Fibroblast of lung (primary cell): Measurements from ENCODE around the gene KRTAP6-2. TPM values are rescaled to one million over a fixed set of nuclear protein-coding genes. Genes with fewer than 3 reads are reported as not detected.

Source experiments
- DNase-seq, 2 donors: peaks; one replicate each; pipeline versions ENCODE4 v3.0.0 to v3.0.0-alpha.2; 2010; ENCODE audit warnings: low read depth in 2 of 2
- H2AFZ ChIP-seq: 2 replicates; pipeline ENCODE4 v1.5.1; 2012; ENCODE audit warnings: low read length, control low read depth, inconsistent platforms
- H3K27ac ChIP-seq: 2 replicates; pipeline ENCODE4 v1.5.1; 2011; ENCODE audit warnings: low read length, control low read depth; ENCODE audit not compliant: insufficient read depth
- H3K27me3 ChIP-seq: 2 replicates; pipeline ENCODE4 v1.5.1; 2011; ENCODE audit warnings: mild to moderate bottlenecking, low read length; ENCODE audit not compliant: control insufficient read depth, insufficient read depth
- H3K36me3 ChIP-seq: 2 replicates; pipeline ENCODE4 v1.5.1; 2011; ENCODE audit warnings: low read length; ENCODE audit not compliant: control insufficient read depth, insufficient read depth
- H3K4me1 ChIP-seq: 2 replicates; pipeline ENCODE4 v1.5.1; 2011; ENCODE audit warnings: low read length; ENCODE audit not compliant: control insufficient read depth, insufficient read depth; ENCODE audit errors: extremely low read depth
- H3K4me2 ChIP-seq: 2 replicates; pipeline ENCODE4 v1.5.1; 2011; ENCODE audit warnings: low read length, control low read depth; ENCODE audit not compliant: insufficient read depth; ENCODE audit errors: extremely low read depth
- H3K4me3 ChIP-seq, 4 experiments: fragments of 200-600 bp in 1 of 4; sonication (generic) in 1 of 4; replicated peaks in 1 of 4; 2 replicates each; pipeline ENCODE4 v1.5.1; 2011 to 2016; ENCODE audit warnings: low read length in 4 of 4, low read depth in 3 of 4, mild to moderate bottlenecking in 3 of 4, control low read depth in 2 of 4, inconsistent platforms in 1 of 4, mixed read lengths in 1 of 4; ENCODE audit not compliant: insufficient read depth in 1 of 4; ENCODE audit errors: control extremely low read depth in 1 of 4
- H3K79me2 ChIP-seq: 2 replicates; pipeline ENCODE4 v1.5.1; 2012; ENCODE audit warnings: mild to moderate bottlenecking, low read length, inconsistent platforms; ENCODE audit not compliant: control insufficient read depth, insufficient read depth
- H3K9ac ChIP-seq: 2 replicates; pipeline ENCODE4 v1.5.1; 2011; ENCODE audit warnings: mild to moderate bottlenecking, low read length, control low read depth; ENCODE audit not compliant: insufficient read depth
- H3K9me3 ChIP-seq: 2 replicates; pipeline ENCODE4 v1.5.1; 2012; ENCODE audit warnings: low read depth, low read length; ENCODE audit not compliant: control insufficient read depth, insufficient read depth
- H4K20me1 ChIP-seq: 2 replicates; pipeline ENCODE4 v1.5.1; 2011; ENCODE audit warnings: low read length; ENCODE audit not compliant: control insufficient read depth, insufficient read depth; ENCODE audit errors: extremely low read depth
- EZH2 ChIP-seq: IDR thresholded peaks from 2 replicates; pipeline ENCODE4 v1.5.1; 2012; ENCODE audit warnings: low read length, control low read depth, mild to moderate bottlenecking; ENCODE audit errors: missing control alignments
- polyA plus RNA-seq, 2 donors: library from polyadenylated mRNA; depleted of rRNA in 1 of 2; stranded (reverse) in 1 of 2; unstranded in 1 of 2; fragments of >200 nt; gene quantifications; 2 replicates each; pipeline ENCODE4 v1.2.1, GENCODE V29; 2011 to 2012; ENCODE audit warnings: missing spikeins in 1 of 2
- total RNA-seq: library from RNA; depleted of rRNA; stranded (reverse); fragments of >200 nt; gene quantifications from 2 replicates; pipeline ENCODE4 v1.2.1, GENCODE V29; 2014
- TF ChIP-seq, protein P1 (sequence below), 2 donors: IDR thresholded peaks in 1 of 2; conservative IDR thresholded peaks in 1 of 2; 1 replicate in 1 of 2; 2 replicates in 1 of 2; pipeline ENCODE4 v1.5.1; 2011 to 2012; ENCODE audit warnings: low read length in 2 of 2, control low read depth in 1 of 2, inconsistent platforms in 1 of 2, low read depth in 1 of 2, mild to moderate bottlenecking in 1 of 2

The KRTAP6-2 gene
- total and polyA plus RNA-seq, 2 donors (not counting 1 experiment from before 2014, with no cell fraction given) = not detected

DNA sequence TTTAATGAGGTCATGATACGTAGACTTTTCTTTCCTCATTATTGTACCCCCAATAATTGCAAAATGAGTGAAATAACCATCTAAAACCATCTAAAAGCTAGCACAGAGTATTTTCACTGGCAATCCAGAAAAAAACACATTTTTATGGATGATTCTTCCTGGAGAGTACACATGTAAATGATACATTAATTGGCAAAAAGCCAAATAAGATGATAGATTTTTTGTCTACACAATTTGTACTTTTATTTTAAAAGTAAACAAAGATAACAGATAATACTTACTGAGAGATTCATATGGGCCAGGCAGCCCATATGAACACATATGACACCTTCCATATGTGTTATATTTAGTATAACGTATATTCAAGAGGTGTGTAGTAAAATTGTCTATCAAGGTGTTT lies 35.1 kb downstream of the KRTAP6-2 start:
- no peaks in the 10 kb centered on the region for H3K4me1 ChIP-seq
- no peaks in the 10 kb centered on the region for H3K36me3 ChIP-seq
- H3K27ac ChIP-seq = no peak overlapping the region
- no peak for DNase-seq
- H2AFZ ChIP-seq = no peak overlapping the region
- no peaks in the 10 kb centered on the region for H3K9me3 ChIP-seq
- no peaks in the 10 kb centered on the region for H3K27me3 ChIP-seq
- no peak overlapping the region for H3K4me3 ChIP-seq
- no peak overlapping the region for H3K4me2 ChIP-seq
- no peaks in the 10 kb centered on the region for H3K79me2 ChIP-seq
- no peak for TF ChIP-seq EZH2
- TF ChIP-seq, protein P1, sequence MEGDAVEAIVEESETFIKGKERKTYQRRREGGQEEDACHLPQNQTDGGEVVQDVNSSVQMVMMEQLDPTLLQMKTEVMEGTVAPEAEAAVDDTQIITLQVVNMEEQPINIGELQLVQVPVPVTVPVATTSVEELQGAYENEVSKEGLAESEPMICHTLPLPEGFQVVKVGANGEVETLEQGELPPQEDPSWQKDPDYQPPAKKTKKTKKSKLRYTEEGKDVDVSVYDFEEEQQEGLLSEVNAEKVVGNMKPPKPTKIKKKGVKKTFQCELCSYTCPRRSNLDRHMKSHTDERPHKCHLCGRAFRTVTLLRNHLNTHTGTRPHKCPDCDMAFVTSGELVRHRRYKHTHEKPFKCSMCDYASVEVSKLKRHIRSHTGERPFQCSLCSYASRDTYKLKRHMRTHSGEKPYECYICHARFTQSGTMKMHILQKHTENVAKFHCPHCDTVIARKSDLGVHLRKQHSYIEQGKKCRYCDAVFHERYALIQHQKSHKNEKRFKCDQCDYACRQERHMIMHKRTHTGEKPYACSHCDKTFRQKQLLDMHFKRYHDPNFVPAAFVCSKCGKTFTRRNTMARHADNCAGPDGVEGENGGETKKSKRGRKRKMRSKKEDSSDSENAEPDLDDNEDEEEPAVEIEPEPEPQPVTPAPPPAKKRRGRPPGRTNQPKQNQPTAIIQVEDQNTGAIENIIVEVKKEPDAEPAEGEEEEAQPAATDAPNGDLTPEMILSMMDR (conservative IDR thresholded peaks at IDR 0.05 in 1 of 2, IDR thresholded peaks at IDR 0.05 in 1 of 2; ENCODE audit: low read depth in 1 of 2, low read length in 2 of 2) = no peak
- H4K20me1 ChIP-seq = no peaks in the 10 kb centered on the region
- no peak overlapping the region for H3K9ac ChIP-seq

DNA sequence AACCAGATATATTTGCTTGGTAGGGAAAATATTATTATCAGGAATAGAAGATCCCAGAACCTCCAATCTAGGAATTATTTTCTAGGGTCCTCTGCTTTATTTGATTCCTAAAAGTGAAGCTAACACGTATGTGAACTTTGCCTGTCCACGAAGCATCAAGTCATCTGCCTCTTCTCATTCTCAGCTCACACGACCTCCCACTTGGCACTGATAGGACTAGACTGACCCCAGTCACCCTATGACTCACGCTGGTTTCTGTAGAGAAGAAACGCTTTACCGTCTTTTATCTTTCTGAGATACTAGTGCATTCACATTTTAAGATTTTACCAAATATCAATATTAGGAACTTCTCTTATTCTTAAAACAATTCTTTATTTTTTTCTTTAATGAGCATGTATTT lies 35.6 kb downstream of the KRTAP6-2 start:
- no peak overlapping the region for H3K4me2 ChIP-seq
- DNase-seq = no peak
- H3K27me3 ChIP-seq = no peaks in the 10 kb centered on the region
- H3K9ac ChIP-seq = no peak overlapping the region
- H2AFZ ChIP-seq = no peak overlapping the region
- H3K4me3 ChIP-seq = no peak overlapping the region
- TF ChIP-seq, protein P1 (conservative IDR thresholded peaks at IDR 0.05 in 1 of 2, IDR thresholded peaks at IDR 0.05 in 1 of 2; ENCODE audit: low read depth in 1 of 2, low read length in 2 of 2) = no peak
- no peak for TF ChIP-seq EZH2
- no peaks in the 10 kb centered on the region for H3K79me2 ChIP-seq
- no peaks in the 10 kb centered on the region for H3K9me3 ChIP-seq
- no peaks in the 10 kb centered on the region for H4K20me1 ChIP-seq
- no peaks in the 10 kb centered on the region for H3K4me1 ChIP-seq
- no peaks in the 10 kb centered on the region for H3K36me3 ChIP-seq
- no peak overlapping the region for H3K27ac ChIP-seq

DNA sequence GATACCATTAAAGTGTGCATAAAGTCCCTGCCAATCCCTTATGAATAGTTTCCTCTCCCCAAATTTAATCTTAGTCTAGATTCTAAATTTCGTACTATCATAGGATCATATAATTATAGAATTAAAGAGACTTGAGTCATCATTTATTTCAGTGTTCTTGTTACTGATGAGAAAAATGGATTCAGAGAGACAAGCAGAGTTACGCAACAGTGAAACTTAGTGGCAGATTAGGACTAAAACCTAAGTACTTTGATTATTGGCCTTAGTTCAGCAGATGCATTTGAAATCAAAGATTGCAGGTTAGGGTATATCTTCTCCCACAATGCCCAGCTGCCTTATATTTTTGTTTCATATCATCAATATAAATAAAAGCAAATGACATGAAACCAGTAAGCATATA lies 36.7 kb downstream of the KRTAP6-2 start:
- no peaks in the 10 kb centered on the region for H3K4me1 ChIP-seq
- no peak overlapping the region for H3K9ac ChIP-seq
- no peaks in the 10 kb centered on the region for H3K9me3 ChIP-seq
- H2AFZ ChIP-seq = no peak overlapping the region
- no peaks in the 10 kb centered on the region for H4K20me1 ChIP-seq
- no peak overlapping the region for H3K4me2 ChIP-seq
- H3K4me3 ChIP-seq = no peak overlapping the region
- DNase-seq = no peak
- TF ChIP-seq, protein P1 (conservative IDR thresholded peaks at IDR 0.05 in 1 of 2, IDR thresholded peaks at IDR 0.05 in 1 of 2; ENCODE audit: low read depth in 1 of 2, low read length in 2 of 2) = no peak
- TF ChIP-seq EZH2 = no peak
- H3K27ac ChIP-seq = no peak overlapping the region
- H3K36me3 ChIP-seq = no peaks in the 10 kb centered on the region
- no peaks in the 10 kb centered on the region for H3K79me2 ChIP-seq
- no peaks in the 10 kb centered on the region for H3K27me3 ChIP-seq
